EL (cell line): Measurements from ENCODE around the gene HOXD9.

Source experiments
- DNase-seq: peaks from one replicate; pipeline ENCODE4 v3.0.0-alpha.2; 2016

Gene HOXD9

DNA sequence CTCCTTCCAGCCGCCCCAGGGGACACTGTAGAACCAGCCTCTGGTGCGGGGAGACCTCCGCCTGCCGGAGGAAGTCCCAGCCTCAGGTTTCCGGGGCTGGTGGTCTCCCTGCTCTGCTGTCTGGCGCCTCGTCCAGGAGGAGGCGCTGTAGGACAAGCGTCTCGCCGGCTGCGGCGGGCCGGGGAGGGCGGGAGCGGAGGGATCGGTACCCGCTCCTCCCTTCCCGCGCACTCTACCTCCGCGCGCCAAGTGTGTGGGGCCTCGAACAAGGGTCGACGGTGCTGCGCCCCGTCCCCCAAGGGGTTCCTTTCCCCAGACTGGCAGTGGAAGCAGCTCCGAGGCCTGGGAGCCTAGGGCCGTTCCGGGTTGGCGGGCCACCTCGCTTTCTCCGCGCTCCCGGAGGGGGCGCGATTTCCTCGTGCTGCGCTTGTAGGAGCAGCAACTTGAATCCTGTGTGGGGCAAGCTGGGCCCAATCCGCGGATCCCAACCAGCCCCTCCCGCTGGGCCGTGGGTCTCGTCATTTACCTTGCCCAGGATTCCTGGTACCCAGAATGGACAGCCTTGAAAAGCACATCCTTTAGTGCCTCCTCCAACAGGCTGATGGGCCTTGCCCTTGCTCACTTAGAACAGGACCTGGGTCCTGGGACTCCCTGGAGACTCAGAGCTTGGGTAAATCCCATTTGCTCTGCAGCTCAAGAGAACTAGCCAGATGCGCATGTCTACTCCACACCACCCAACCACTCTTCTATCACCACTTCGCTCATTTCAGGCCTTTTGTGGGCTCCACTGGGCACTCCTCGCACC lies 18.2 kb downstream of the HOXD9 start:
- DNase-seq: peak; percentile 75

DNA sequence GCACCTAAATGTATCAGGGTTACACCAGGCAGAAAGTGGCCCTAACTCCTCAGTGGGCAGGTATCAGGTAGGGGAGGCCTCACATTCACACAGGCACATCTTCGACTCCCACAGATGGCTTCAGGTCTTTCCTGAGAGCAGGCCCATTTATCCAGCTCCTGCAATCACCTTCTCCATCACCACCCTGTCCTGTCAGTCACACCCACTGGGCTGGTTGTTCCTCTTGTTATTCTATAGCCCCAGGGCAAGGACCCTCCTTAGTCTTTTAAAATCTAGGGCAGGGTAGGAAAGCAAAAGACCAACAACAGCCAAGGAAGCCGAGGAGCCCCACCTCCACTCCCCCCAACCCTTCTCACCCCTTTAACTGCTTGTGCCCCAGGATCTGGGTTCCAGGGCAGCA lies 19.8 kb downstream of the HOXD9 start:
- no peak for DNase-seq

DNA sequence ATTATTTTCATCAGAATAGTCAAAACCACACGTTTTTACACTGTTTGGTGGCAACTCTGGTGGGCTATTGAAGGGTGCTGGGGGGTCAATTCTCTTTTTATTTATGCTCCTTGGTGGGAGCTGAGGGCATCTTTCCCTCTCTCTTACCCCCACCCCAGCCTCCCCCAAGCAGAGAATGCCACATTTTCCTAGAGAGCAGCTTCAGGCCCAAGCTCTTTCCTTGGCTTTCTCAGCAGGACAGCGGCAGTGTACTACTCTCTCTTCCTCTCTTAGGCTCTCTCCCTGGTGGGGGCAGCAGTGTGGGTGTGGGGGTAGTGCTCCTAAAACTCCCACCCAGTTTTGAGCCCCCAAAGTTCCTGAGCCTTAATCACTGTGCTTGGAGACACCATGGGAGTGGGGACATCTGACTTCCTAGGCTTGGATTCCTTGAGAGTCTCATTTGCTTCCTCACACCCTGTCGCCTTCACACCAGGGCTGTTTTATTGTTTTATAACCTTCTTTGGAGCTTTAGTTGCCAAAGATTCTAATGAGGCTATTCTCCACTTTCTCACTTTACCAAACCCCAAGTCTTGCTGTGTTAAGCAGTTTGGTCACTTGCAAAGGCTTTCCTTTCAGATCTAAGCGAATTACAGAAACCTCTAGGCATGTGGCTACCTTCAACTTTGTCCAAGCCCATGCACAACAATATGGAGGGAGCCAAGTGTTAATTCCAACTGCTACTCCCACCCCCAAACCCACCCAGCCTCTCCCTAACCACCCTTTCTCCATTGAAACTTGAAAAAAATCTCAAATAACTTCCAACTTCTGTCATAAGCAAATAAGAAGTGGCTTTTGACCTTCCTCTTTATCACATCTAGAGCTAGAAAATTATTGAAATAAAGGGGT lies 22.8 kb downstream of the HOXD9 start:
- no peak for DNase-seq

DNA sequence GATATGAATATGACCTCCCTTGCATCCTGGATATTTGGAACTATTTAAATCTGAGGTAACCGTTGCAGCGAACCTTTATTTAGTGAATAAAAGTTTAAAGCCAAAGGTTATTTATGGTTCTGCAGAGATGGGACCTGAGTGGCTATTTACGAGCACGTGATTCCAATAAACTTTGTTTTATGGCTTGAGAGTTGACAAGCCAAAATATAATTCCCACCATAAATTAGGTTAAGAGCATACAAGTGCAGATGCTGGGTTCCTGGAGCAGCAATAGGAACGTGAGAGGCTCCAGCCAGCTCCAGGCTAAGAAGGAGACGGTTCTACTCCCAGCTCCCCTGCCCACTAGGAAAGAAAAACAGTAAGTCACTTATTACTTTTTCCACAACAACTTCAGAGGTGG lies 23.6 kb downstream of the HOXD9 start:
- no peak for DNase-seq

DNA sequence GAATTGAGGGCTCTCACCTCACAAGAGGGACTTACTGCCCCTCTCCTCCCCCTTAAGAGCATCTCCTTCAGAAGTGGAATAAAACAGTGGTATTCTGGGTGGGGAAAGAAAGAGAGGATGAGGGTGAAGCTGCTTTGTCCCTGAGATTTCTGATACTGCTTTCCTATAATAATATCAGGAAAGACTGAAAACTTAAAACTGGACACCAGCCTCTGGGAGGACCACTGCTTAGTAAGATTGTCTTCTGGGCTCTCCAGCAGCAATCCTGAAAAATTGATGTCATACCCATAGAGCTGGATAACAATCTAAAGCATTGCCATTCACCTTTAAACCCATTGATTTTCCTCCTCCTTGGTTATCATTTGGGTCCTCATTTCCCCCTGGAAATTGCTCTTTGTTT lies 24.1 kb downstream of the HOXD9 start:
- no peak for DNase-seq

DNA sequence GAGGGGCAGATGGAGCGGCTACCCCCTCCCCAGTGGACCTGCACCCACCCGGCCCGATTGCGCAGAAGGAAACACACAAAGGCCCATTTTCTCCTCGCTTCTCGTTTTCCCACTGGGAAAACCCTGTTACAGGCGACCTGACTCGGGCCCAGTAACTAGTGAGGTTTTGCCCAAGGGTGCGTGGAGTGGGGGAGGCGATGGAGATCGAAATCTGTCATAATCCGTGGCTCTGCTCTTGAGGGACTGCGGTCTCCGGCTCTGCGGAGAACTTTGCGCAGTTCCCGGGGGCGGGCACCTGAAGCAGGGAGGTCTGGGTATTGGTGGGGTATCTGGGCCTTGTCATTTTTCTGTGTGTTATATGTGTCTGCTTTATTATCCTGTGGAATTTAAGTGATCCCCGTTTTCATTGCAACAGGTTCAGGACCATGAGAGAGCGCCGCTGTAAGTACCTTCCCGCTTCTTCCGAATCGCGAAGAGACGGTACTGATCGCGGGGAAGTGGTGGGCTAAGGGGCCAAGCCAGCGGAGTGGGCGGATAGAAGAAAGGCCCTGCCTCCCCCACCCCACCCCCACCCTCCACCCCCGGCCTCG lies 24.8 kb downstream of the HOXD9 start:
- no peak for DNase-seq

DNA sequence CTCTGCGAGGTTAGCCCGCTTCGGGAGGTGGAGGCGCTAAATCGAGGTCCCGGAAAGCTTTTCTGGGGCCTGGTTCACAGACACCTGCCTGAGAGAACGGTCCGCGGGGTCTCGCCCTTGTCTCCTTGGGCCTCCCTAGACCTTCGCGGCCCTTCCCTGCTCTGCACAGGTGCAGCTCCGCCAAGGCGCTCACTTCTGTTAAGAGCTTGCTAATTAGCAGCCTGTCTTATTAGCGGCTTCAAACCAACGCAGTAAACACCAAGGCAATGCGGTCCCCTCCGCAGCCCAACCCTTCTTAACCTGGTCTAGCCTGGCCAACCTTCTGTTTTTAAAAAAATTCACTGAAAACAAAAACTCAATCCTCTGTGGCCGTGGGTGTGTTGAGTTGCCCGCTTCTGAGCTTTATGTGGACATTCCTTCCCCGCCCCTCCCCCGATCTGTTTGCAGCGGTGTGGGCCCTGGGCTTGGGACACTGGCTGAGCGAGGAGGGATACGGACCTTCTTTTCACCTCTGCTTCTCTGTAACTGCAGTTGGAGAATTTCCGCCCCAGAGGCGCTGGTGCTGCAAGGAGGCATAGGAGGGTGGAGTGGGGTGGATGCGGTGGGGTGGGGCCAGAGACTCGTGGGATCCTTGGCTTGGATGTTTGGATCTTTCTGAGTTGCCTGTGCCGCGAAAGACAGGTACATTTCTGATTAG lies 25.4 kb downstream of the HOXD9 start:
- no peak for DNase-seq

DNA sequence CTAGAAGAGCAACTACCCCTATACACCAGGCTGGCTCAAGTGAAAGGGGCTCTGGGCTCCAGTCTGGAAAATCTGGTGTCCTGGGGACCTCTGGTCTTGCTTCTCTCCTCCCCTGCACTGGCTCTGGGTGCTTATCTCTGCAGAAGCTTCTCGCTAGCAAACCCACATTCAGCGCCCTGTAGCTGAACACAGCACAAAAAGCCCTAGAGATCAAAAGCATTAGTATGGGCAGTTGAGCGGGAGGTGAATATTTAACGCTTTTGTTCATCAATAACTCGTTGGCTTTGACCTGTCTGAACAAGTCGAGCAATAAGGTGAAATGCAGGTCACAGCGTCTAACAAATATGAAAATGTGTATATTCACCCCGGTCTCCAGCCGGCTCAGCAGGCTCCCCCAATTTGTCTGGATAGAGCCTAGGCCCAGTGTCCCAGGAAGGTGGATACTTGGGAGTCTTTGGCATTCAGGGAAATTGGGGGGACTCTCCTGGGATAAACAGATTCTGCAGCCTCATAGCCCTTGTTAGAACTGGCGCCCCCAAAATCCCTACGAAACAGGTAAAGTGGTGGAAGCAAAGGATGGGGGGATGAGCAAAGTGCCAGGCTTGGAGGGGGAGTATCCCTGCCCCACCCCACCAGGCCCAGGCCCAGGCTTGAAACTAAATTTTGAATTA lies 26.4 kb downstream of the HOXD9 start:
- DNase-seq: no peak

DNA sequence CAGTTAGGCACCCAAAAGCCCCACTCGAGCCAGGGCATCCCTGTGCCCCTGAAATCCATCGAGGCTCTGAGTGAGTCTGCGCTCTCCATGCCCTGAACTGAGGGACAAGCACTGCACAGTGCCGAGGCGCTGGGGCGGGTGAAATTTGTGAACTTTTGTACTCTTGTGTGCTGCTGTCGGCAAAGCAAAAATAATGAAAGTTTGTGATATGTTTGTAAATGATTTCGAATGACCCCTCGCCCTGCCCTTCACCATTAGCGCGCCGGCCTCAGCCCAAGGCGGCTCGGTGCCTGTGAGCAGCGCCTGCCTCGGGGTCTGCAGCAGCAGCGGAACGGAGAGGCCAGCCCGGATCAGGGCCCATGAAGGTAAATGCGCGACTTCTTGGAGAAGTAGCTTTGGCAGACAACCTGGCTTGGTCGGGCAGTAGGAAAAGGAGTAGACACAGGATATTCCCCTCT lies 27.0 kb downstream of the HOXD9 start:
- DNase-seq: no peak

DNA sequence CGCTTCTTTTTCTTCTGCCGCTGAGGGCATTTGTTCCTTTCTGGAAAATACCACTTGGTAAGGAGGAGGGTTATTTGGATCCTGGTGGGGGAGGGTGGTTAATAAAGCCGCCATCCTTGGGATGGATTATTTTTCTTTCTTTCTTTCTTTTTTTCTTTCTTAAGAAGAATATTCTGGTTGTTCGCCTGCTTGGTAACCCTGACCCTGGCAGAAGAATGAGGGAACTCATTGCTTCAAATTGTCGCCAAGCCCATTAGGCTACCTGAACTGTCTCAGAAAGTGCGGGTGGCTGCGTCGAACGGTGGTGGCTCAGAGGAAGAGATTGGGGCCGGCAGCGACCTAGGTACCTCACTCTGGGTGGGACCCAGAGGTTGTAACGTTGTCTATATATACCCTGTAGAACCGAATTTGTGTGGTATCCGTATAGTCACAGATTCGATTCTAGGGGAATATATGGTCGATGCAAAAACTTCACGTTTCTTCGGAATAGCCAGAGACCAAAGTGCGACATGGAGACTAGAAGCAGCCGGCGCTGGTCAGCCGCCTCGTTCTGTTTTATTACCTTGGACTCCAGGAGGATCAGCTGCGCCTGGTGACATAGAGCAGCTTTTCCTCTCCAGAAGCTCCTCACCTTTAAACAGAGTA lies 27.5 kb downstream of the HOXD9 start:
- DNase-seq: no peak

DNA sequence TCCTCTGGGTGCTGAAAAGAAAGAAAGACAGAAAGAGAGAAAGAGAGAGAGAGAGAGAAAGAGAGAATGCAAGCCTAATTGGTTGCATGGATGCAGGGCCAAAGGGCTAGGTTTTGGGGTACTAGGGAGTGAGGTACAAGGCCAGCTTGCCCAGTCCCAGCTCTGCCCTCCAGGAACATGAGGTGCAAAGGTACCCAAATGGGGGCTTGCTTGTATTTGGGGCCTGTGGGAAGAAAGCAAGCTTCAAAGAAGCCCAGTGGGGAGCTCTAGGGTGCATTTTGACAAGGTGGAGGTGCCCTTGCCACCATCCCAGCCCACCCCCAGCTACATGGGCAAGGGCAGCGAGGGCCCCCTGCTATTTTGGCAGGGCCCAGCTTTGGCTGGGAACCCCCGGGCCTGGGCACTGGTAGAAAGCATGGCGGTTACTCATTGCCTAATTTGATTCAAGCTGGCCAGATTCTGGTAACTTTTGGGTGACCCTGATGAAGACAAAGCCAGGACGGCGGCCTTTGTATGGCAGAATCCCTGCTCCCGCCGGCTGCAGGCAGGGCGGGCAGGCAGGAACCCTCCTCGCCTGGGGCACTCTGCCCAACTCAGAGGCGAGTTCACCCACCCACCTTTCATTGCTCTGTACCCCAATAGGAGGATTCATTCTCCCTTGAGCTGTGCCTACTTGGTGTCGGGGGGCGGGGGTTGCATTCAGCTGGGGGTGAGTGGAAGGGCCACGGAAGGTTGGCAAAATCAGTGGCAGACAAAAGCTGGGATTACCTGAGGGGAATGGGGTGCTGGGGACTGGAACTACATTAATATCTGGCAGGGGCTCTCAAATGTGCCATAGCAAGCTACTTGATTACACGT lies 28.3 kb downstream of the HOXD9 start:
- DNase-seq: no peak

DNA sequence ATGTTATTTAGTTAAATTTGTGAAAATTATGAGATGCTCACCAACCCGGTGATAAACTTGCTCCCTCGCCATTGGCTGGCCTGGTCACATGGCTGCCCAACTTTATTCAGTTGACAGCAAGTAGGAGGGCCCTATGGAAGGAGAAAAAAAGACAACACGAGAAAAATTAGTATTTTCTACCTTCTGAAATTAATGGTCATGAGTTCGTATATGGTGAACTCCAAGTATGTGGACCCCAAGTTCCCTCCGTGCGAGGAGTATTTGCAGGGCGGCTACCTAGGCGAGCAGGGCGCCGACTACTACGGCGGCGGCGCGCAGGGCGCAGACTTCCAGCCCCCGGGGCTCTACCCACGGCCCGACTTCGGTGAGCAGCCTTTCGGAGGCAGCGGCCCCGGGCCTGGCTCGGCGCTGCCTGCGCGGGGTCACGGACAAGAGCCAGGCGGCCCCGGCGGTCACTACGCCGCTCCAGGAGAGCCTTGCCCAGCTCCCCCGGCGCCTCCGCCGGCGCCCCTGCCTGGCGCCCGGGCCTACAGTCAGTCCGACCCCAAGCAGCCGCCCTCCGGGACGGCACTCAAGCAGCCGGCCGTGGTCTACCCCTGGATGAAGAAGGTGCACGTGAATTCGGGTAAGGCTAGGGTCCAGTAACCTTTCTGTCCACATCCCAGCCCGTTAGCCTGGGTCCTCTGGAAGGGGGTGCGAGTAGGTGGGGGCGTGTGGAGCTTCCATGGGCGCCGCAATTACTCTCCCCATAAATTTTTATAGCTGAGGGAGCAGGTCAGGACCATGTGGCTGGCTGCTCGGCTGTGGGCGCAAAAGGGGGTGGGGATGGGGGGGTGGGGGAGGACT lies 29.1 kb downstream of the HOXD9 start, which contains the start of gene HOXD4:
Gene HOXD4, plus strand, starts transcription at position 109 of the 846 bp plus-strand sequence. Its CDS starts 84 bp downstream, at position 193.
- DNase-seq: no peak

DNA sequence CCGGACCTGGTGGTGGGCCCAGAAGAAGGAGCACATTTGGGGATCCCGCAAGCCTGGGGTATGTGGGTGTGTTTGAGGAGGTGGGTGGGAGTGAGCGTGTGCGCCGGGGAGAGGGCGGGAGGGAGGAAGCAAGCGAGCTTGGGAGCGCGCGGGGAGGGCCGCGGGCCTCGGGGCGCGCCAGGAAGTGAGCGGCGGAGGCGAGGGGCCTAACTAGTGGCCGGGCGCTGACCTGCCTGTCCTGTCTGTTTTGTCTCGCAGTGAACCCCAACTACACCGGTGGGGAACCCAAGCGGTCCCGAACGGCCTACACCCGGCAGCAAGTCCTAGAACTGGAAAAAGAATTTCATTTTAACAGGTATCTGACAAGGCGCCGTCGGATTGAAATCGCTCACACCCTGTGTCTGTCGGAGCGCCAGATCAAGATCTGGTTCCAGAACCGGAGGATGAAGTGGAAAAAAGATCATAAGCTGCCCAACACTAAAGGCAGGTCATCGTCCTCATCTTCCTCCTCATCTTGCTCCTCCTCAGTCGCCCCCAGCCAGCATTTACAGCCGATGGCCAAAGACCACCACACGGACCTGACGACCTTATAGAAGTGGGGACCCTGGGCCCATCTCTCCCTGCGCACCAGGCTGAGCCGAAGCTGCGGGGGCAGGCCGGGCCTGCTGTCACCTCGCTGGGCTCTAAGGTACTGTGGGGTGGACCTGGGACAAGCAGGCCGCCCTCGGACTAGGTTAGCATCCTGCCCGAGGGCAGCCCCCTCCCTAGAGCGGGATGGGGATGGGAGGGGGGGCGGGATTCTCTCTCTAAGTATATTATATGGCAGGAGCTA lies 30.0 kb downstream of the HOXD9 start:
- no peak for DNase-seq

DNA sequence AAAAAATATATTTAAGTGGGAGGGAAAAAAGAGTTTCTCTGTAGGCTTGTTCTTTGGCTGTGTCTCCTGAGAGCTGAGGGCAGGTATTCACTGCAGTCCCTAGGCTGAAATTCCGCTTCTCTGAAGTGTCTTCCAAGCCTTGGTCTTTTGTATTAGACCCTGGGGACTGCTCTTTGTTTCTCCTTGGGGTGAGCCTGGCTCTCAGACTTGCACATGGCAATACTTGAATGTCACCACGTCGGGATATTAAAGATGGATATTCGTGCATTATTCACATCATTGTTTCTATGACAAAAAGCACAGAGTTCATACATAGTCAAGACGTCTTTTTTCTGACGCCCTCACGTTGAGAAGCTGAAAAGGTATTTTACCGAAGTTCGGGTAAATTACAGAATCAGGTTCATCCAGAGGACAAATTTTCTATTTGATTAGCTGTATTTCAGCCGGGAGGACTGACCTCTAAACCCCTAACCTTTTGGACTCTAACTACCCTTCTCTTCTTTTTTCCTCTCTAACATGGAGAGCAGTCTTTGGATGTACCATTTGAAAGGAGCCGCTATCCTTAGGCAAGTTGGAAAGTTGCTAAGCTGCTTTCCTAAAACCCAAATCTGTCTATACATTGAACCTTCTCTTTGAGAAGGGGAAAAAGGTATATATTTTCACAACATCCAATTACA lies 32.2 kb downstream of the HOXD9 start:
- no peak for DNase-seq

DNA sequence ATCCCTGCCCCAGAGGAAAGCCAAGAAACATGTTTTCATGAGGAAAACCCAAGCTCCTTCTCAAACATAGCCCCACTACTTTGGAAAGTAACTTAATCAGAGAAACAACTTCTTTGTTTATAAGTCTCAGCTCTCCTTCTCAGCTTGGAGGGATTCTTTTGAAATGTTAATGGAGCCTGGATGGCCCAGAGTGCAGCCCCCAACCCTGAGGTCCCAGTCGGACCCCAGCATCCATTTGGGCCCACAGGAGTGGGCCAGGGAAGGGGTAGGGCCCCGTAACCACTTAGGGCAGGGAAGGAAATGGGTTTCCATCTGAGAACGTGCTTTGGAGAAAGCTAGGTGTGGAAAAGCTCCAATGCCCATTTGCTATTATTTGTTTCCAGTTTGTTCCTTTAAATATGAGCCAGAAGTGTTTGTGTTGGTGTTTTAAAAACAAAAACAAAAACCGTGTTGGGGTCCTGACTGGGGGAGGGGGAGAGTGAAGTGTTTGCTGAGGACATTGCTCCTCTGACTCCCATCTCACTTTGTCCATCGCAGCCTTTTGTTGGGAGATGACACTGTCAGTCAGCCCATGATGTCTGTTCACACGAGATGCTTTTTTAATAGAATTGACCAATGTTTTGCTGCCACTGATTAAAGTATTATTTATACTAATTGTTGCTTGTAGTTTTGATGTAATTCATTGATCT lies 33.0 kb downstream of the HOXD9 start:
- no peak for DNase-seq

DNA sequence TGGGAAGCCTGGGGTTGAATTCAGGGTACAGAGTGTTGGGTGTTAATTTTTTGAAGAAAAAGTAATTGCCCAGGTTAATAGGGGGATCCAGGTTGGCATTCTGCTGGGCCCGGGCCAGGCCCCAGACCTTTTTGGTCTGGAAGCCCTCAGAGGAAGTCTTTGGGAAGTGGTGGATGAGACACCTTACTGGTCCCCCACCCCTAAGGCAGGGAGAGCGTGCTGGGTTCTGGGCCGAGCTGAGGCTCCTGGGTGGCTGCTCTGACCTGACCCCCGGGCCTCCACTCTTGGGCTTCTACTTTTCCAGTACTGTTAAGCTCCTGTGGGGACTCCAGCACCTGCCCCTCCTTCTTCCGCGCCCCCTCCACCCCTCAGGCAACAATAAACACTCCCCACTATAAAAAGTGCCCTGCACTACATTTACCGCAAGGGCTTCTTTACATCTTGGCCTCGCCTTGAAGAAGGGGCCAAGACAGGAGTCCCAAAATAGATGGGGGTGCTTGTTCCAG lies 33.8 kb downstream of the HOXD9 start:
- DNase-seq: no peak

DNA sequence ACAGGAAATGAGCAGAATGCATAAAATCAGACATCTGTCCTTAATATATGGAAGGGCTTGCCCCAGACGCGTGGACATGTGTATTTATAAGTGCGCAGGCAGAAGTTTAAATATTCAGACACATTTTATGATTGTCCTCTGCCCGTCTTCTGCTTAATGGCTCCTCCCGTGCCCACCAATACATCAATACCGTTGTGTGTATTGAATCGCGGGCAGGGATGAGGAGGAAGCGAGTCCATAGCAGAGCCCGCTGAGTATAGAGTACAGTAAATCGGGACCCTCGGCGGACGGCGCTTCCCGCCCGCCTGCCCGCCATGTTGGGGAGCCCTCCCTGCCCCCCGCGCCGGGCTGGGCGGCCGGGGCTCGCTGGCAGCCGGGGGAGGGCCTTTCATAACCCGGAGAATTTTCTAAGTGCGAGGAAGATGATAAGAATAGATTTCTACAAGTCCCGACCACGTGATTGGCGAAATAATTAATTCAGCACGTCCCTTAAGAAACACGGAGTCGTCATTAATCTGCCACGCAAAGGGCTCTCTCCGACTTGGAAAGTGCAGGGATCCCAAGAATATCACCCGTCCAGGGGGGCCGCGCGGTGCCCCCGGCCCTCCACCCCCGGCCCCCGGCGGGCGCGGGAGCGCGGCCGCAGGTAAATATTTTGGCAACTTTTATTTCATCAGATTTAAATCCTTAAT lies 34.4 kb downstream of the HOXD9 start, which contains the start of gene HOXD3:
Gene HOXD3, plus strand, starts transcription at position 501 of the 692 bp plus-strand sequence. CDS start 11,808 bp downstream, outside the sequence.
- no peak for DNase-seq
